Lower leg skin (tissue), 4 donors: ENCODE measurements around the gene ALKBH3. TPM values are rescaled to one million over a fixed set of nuclear protein-coding genes. Genes with fewer than 3 reads are reported as not detected.

Source experiments
- DNase-seq, 2 donors: peaks; one replicate each; pipeline ENCODE4 v3.0.0-alpha.2; 2019; ENCODE audit warnings: low spot score in 2 of 2
- H3K4me3 ChIP-seq: fragments of 200-600 bp; sonication (generic); 2 replicates; pipeline ENCODE4 v1.5.1; 2017; ENCODE audit warnings: mild to moderate bottlenecking, low read depth; ENCODE audit not compliant: poor library complexity, severe bottlenecking
- POLR2A ChIP-seq, 2 donors: fragments of 450-650 bp; IDR thresholded peaks; one replicate each; pipeline ENCODE4 v1.6.1; 2016 to 2017; ENCODE audit warnings: antibody characterized with exemption in 2 of 2, mild to moderate bottlenecking in 1 of 2, moderate library complexity in 1 of 2
- WGBS, 2 donors: methylation state at CpG; one replicate each; pipeline ENCODE4 v1.1.5; 2018; 5-methylcytosine and 5-hydroxymethylcytosine counted together
- intact Hi-C: fragments of 100-400 bp; cut with DNase I; formaldehyde crosslinking; loops from one replicate; pipeline ENCODE4 v1.15.0; 2023; ENCODE audit warnings: low total_unique reads
- total RNA-seq, 4 donors: library from RNA; depleted of rRNA; stranded (reverse); fragments of >200 nt; gene quantifications; one replicate each; pipeline ENCODE4 v1.1.0, GENCODE V29; 2016
- TF ChIP-seq, protein P1 (sequence below), 3 donors: fragments of 450-650 bp; IDR thresholded peaks; one replicate each; pipeline ENCODE4 v1.5.1; 2016; ENCODE audit warnings: antibody characterized with exemption in 3 of 3, mild to moderate bottlenecking in 3 of 3, moderate library complexity in 2 of 3

Gene ALKBH3
- total RNA-seq, 4 donors from 2014 or later: 34.0 to 43.9 (median 39.8) TPM

GRCh38 chr11:43968719-43969118, 88.1 kb downstream of the ALKBH3 start:
- no peak for TF ChIP-seq POLR2A (IDR thresholded peaks at IDR 0.05)
- TF ChIP-seq, protein P1, sequence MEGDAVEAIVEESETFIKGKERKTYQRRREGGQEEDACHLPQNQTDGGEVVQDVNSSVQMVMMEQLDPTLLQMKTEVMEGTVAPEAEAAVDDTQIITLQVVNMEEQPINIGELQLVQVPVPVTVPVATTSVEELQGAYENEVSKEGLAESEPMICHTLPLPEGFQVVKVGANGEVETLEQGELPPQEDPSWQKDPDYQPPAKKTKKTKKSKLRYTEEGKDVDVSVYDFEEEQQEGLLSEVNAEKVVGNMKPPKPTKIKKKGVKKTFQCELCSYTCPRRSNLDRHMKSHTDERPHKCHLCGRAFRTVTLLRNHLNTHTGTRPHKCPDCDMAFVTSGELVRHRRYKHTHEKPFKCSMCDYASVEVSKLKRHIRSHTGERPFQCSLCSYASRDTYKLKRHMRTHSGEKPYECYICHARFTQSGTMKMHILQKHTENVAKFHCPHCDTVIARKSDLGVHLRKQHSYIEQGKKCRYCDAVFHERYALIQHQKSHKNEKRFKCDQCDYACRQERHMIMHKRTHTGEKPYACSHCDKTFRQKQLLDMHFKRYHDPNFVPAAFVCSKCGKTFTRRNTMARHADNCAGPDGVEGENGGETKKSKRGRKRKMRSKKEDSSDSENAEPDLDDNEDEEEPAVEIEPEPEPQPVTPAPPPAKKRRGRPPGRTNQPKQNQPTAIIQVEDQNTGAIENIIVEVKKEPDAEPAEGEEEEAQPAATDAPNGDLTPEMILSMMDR (IDR thresholded peaks at IDR 0.05): no peak
- intact Hi-C loops: no loop called here
- WGBS, 2 donors: 83 to 84% methylated on average over 4 of the region's 4 CpGs
- H3K4me3 ChIP-seq: no peak overlapping the region
- DNase-seq: peak in 1 of 2 donors; percentile 28

DNA sequence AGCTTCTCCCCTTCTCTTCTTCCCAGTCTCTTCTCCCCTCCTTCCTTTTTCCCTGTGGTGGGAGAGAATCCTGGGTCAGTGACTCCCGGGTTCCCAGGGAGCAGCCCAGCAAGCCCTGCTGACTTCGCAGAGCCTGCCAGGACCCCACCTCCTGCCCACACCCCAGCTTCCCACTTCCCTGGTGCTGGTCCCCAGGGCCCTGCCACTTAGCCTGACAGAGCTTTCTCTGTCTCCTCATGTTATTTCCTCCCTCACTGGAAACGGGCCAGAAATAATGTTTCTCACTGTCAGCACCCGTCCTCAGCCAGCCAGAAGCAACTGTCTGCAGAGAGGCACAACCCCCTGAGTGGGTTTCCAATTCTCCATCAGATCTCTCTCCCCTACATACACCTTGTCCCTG, 88.9 kb downstream of the ALKBH3 start:
- intact Hi-C loops: no loop called here
- TF ChIP-seq POLR2A (IDR thresholded peaks at IDR 0.05): no peak
- TF ChIP-seq, protein P1 (IDR thresholded peaks at IDR 0.05): no peak
- 10 to 12% methylated on average over 4 of the region's 4 CpGs for WGBS, 2 donors
- no peak overlapping the region for H3K4me3 ChIP-seq
- peak in 1 of 2 donors; percentile 82 for DNase-seq

Other genes starting within 250 kb of the ALKBH3 start
- 10 to 100 TPM; 32.0 to 69.7 (median 46.6) TPM for gene HSD17B12, start 200.1 kb upstream of the ALKBH3 start, total RNA-seq
- gene C11orf96, start 61.8 kb downstream of the ALKBH3 start, total RNA-seq: 100 to 1,000 TPM in 1 of 4 donors, 10 to 100 TPM in 3; 42.5 to 101 (median 60.2) TPM
- under 1 TPM in 1 of 4 donors, not detected in 3; 0.13 TPM for gene ACCSL, start 167.2 kb downstream of the ALKBH3 start, total RNA-seq
- gene ACCS, start 185.4 kb downstream of the ALKBH3 start, total RNA-seq: 10 to 100 TPM in 2 of 4 donors, 1 to 10 TPM in 2; 7.7 to 21.7 (median 12.1) TPM
- 10 to 100 TPM; 46.6 to 72.6 (median 68.8) TPM for gene EXT2, start 214.8 kb downstream of the ALKBH3 start, total RNA-seq